Activated CD4-positive, CD25-positive, alpha-beta regulatory T cell (primary cell): ENCODE results near the gene ARSB.

Experiments used
- DNase-seq, 4 experiments: peaks; one replicate each; lab custom pipeline; 2025; lab: John Stamatoyannopoulos, UW

The ARSB gene

GRCh38 chr5:78985116-78985724 is at the start of gene ARSB:
TSS of gene ARSB (minus strand) at chr5:78985310. CDS start at chr5:78985248, 62 bp downstream.
- DNase-seq, result peak; percentile 15 to 33 (median 28)

- no peak for DNase-seq
These were observed 47.7 kb upstream of the ARSB start for GRCh38 chr5:79032782-79033181.

- DNase-seq, result no peak
These were observed 47.1 kb upstream of the ARSB start for GRCh38 chr5:79032031-79032695.

- DNase-seq, result no peak
These were observed 46.4 kb upstream of the ARSB start for GRCh38 chr5:79031485-79031867.

DNA sequence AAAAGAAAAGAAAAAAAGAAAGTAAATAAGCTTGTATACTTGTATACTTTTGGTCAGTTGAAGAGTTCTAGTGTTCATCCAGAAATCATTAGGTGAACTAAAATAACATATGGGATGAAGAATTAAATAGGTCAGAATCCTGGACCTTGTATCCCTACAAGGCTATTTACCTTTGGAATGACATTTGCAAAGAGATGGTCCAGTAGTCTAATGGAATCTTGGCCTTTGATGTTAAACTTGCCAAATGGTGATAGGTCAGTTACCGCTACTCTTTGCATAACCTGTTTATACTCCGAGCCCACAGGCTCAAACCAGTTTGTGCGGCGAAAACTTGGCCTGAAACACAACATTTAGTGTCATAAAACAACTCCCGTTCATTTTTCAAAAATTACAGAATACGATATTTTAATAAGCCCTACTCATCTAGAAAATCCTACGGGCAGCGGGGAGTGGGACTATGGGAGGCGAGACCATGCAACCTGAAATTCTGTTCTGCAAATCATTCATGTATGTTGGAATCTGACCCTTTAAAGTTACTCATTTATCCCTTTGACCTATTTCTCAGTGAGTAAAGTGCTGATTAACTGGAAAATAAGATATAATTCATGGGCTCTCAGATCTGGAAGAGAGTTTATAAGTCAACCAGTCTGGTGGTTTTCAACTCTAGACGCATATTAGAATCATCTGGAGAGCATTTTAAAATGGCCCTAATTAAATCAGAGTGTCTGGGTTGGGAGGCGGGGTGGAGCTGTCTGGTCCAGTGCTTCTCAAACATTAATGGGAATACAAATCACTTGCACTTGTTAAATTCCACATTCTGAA is 45.8 kb upstream of the ARSB start:
- DNase-seq, result no peak

DNA sequence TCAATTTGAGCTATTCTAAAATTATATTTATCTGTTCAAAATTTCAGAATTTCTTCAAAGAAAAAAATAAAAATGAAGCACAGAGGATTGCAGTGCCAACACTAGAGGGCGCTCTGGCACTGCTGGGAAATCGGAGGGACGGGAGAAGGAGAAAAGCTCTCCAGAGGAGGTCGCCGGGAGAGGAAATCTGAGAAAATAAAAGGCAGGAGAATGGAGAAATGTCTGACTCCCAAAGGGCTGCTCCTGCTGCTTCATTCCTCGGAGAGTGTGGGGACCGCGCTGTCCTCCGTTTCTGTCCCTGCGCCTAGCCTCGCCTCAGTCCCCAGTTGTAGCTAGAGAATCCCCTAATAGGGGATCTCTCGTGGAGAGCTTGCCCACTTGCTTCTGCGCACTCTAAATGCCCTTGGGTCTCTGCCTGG is 40.0 kb upstream of the ARSB start:
- DNase-seq, result peak in 3 of 4 experiments; percentile 3 to 7 (median 4)

GRCh38 chr5:79023947-79024346 is 38.8 kb upstream of the ARSB start:
- no peak for DNase-seq

GRCh38 chr5:79023348-79023747 is 38.2 kb upstream of the ARSB start:
- DNase-seq, result no peak

- no peak for DNase-seq
These were observed 37.7 kb upstream of the ARSB start for GRCh38 chr5:79022771-79023170.

DNA sequence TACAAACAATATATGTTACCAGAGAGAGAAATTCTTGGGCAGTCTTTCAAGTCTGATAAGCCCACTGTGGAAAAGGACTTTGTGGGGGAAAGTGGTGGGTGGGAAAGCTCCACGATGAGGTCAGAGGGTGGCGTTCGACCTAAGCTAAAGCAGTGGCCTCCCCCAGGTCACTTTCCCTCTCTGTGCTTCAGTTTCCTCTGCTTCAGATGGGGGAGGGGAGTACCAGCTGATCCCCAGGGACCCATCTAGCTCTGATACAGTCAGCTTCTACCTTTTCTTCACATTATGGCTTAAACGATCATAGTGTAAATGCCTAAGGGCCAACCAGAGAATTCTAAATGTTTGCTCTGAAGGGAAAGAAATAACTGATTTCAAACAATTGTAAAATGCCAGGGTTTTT is 36.6 kb upstream of the ARSB start:
- no peak for DNase-seq

- peak in 1 of 4 experiments; percentile 6 for DNase-seq
These were observed 35.9 kb upstream of the ARSB start for GRCh38 chr5:79020861-79021561.

DNA sequence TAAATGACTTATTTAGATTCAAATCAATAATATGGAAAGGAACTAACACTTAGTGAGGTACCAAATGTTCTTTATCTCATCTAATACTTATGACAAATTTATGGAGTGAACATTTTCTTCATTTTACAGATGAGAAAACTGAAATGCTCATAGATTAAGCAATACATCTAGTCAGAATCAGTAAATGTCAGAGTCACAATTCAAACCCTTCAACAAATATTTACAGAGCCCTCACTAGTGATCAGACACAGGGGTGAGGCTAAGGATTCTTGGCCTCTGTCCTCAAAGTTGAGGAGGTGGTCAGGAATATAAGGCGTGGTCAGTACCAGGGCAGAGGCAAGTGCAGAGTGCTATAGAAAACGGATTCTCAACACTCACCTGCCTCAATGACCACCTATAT is 29.5 kb upstream of the ARSB start:
- DNase-seq, result no peak

- no peak for DNase-seq
These were observed 26.8 kb upstream of the ARSB start for GRCh38 chr5:79011869-79012268.

DNA sequence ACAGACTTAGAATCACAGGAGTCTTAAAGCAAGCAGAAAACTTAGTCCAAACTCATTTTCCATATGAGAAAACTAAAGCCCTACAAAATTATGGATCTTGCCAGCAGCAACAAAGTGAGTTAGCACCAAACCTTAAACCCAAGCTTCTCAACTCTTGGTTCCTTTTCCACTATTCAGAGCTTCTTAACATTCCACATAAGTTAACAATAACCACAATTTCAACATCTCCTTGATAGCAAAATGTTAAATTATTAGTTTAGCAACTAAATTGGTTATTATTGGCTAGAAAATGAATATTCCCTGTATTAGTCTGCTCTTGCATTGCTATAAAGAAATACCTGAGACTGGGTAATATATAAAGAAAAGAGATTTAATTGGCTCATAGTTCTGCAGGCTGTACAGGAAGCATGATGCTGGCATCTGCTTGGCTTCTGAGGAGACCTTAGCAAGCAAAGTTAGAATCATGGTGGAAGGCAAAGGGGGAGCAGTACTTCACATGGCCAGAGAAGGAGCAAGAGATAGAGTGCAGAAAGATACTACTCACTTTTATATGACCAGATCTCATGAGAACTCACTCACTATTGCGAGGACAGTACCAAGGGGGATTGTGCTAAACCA is 26.2 kb upstream of the ARSB start:
- no peak for DNase-seq

GRCh38 chr5:79008362-79008761 is 23.3 kb upstream of the ARSB start:
- DNase-seq, result no peak

- DNase-seq, result no peak
These were observed 22.8 kb upstream of the ARSB start for GRCh38 chr5:79007872-79008271.

DNA sequence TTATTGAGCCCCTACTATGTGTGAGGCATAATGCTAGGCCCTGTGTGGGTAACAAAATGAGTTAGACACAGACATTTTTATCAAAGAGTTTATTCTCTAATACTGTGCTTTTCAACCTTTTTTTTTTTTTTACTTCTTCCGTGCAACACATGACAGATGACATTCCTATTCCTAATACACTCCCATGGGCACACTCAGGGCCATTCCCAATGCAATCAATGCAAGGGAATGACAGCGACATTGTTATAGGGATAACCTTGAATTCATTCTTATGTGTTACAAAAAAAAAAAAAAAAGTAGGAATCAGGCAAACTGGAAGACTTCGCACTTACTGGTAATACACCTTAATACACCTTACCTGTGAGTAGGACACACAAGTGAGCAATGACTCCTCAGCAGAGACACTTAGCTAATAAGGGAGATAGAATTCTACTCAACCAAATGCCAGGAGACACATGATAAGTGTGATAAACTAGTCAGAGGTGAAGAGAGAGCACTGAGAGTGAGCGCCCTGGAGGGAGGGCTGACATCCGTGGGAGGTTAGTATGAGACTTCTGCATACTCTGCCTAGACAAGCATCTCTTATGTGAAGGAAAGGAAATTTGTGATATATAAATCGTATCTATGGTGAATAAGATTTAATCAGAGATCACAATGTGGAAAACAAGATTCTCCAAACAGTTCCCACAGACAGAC is 21.0 kb upstream of the ARSB start:
- DNase-seq, result no peak

DNA sequence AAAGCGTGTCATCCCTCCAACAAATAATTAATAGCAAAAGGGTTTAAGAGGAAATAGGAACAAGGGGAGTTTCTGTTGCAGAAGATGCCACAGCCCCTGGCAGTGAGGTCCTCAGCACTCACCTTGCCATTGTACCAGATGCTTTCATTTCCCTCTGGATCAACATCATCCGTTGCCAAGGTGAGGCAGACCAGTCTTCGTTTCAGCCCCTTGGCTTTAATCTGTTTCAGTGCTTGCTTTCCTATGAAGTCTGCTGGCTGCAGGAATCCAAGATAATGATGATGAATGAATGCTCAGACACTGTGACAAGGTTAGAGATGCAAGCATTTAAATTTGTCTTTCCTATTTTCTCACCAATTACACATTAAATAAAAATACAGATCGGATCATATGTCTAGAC is 20.0 kb upstream of the ARSB start:
- DNase-seq, result no peak

GRCh38 chr5:79002374-79002773 is 17.3 kb upstream of the ARSB start:
- DNase-seq, result no peak

DNA sequence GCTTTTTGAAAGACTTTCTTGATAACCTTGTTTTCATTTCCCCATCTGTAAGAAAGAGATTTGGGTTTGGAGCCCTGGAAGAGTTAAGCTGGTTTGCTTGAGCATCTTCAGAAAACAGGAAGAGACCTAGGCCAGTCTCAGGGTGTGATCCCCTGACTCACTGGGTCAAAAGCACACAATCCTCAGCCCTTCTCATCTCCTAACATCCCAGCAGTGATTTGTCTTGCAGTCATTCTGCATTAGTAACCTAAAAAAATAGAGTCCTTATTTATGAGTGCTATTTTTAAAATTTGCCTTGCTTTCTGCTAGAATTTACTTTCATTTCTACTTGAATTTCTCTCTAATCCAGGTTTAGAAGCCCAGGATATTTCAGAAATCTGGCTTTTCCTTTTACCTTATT is 16.4 kb upstream of the ARSB start:
- DNase-seq, result no peak

DNA sequence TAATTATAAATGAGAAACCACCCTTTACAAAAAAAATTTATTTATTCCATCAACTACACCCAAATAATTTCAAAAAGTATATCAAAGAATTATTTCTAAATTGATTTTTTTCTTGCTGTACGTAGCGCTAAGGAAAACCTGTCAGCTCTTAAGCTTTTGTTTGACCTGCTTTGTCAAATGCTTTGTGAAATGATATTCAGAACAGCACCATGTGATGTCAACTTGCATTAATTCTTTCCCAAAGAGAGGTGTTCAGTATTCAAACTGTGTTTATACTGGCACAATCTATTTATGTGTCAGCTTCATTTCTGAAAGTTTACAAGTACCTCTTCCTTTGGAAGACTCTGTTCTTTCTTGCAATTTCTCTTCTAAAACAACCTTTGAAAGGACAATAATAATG is 12.0 kb upstream of the ARSB start:
- DNase-seq, result no peak
